Esophagus squamous epithelium (tissue), 5 donors: ENCODE data around the gene ITGA11. TPM values are rescaled to one million over a fixed set of nuclear protein-coding genes. Genes with fewer than 3 reads are reported as not detected.

Source experiments
- DNase-seq: peaks from one replicate; lab custom pipeline; 2025; lab: John Stamatoyannopoulos, UW
- H3K27ac ChIP-seq, 4 donors: fragments of 200-600 bp; sonication (generic); one replicate each; pipeline ENCODE4 v1.5.1; 2016 to 2019; ENCODE audit warnings: mild to moderate bottlenecking in 1 of 4
- H3K27me3 ChIP-seq, 4 donors: fragments of 200-600 bp; sonication (generic); 1 replicate in 3 of 4; 2 replicates in 1 of 4; pipeline versions ENCODE4 v1.5.1 to v1.6.0; 2017 to 2021; ENCODE audit warnings: antibody characterized with exemption in 1 of 4
- H3K36me3 ChIP-seq, 3 donors: fragments of 200-600 bp; sonication (generic); one replicate each; pipeline ENCODE4 v1.5.1; 2016 to 2019
- H3K4me1 ChIP-seq, 3 donors: fragments of 200-600 bp; sonication (generic); one replicate each; pipeline ENCODE4 v1.5.1; 2017 to 2019
- H3K4me3 ChIP-seq, 4 donors: fragments of 200-600 bp; sonication (generic); 1 replicate in 3 of 4; 2 replicates in 1 of 4; pipeline ENCODE4 v1.5.1; 2016 to 2019; ENCODE audit warnings: mild to moderate bottlenecking in 2 of 4, moderate library complexity in 1 of 4
- H3K9me3 ChIP-seq, 3 donors: fragments of 200-600 bp; sonication (generic); one replicate each; pipeline ENCODE4 v1.5.1; 2016 to 2019
- CTCF ChIP-seq, 6 experiments: fragments of 450-650 bp in 4 of 6; fragments of 200-600 bp in 2 of 6; sonication (generic) in 2 of 6; IDR thresholded peaks; one replicate each; pipeline ENCODE4 v1.5.1; 2016 to 2019; ENCODE audit warnings: antibody characterized with exemption in 6 of 6, mild to moderate bottlenecking in 4 of 6, moderate library complexity in 4 of 6
- POLR2A ChIP-seq, 4 donors: fragments of 450-650 bp; IDR thresholded peaks; one replicate each; pipeline ENCODE4 v1.6.1; 2017; ENCODE audit warnings: antibody characterized with exemption in 4 of 4, mild to moderate bottlenecking in 4 of 4, moderate library complexity in 3 of 4
- WGBS, 2 donors: methylation state at CpG; one replicate each; pipeline ENCODE4 v1.1.5; 2018; 5-methylcytosine and 5-hydroxymethylcytosine counted together
- intact Hi-C: fragments of 100-400 bp; cut with DNase I; formaldehyde crosslinking; loops from one replicate; pipeline ENCODE4 v1.15.0; 2022
- total RNA-seq, 4 donors: library from RNA; depleted of rRNA; stranded (reverse); fragments of >200 nt; gene quantifications; one replicate each; pipeline ENCODE4 v1.1.0, GENCODE V29; 2016
- donor health status: DM: yes; HTN: yes; CAD: no.

The ITGA11 gene
- total RNA-seq, 4 donors from 2014 or later, result 0.19 to 2.9 (median 0.81) TPM

GRCh38 chr15:68442041-68442440 lies 10.1 kb upstream of the ITGA11 start:
- Histone ChIP-seq H3K4me3 (no peak overlapping the region), H3K9me3 (no peaks in the 10 kb centered on the region), H3K4me1 (peaks cover 0 to 12% (median 0%) of the 10 kb centered on the region in 3 donors), H3K27me3 (peaks cover 0 to 26% (median 0%) of the 10 kb centered on the region in 4 donors), H3K36me3 (no peaks in the 10 kb centered on the region), H3K27ac (no peak overlapping the region)
- DNase-seq, result no peak
- intact Hi-C loops, result no loop called here
- WGBS, 2 donors, result 50 to 80% methylated on average over 4 of the region's 4 CpGs
- TF ChIP-seq CTCF (IDR thresholded peaks at IDR 0.05) (no peak), POLR2A (IDR thresholded peaks at IDR 0.05) (no peak)

GRCh38 chr15:68441045-68441743 lies 9.2 kb upstream of the ITGA11 start:
- peaks cover 0 to 32% (median 0%) of the 10 kb centered on the region in 4 donors for H3K27me3 ChIP-seq

GRCh38 chr15:68440136-68440535 lies 8.2 kb upstream of the ITGA11 start:
- TF ChIP-seq CTCF (IDR thresholded peaks at IDR 0.05) (no peak), POLR2A (IDR thresholded peaks at IDR 0.05) (no peak)
- DNase-seq, result no peak
- no peak overlapping the region for H3K27ac ChIP-seq
- no peaks in the 10 kb centered on the region for H3K9me3 ChIP-seq
- no CpG with 5 or more reads among the region's 1 CpG for WGBS, 2 donors
- intact Hi-C loops, result no loop called here
- H3K4me1 ChIP-seq, result peaks cover 0 to 12% (median 0%) of the 10 kb centered on the region in 3 donors
- no peaks in the 10 kb centered on the region for H3K36me3 ChIP-seq
- no peak overlapping the region for H3K4me3 ChIP-seq
- H3K27me3 ChIP-seq, result peaks cover 0 to 41% (median 0%) of the 10 kb centered on the region in 4 donors

More at GRCh38 chr15:68441045-68441743, 9.2 kb upstream of the ITGA11 start:
- Histone ChIP-seq H3K36me3 (no peaks in the 10 kb centered on the region), H3K9me3 (no peaks in the 10 kb centered on the region), H3K4me1 (peaks cover 0 to 12% (median 0%) of the 10 kb centered on the region in 3 donors), H3K27ac (peak overlapping the region in 2 of 4 donors; percentile 16 to 45), H3K4me3 (no peak overlapping the region)
- DNase-seq, result no peak
- TF ChIP-seq CTCF (IDR thresholded peaks at IDR 0.05) (no peak), POLR2A (IDR thresholded peaks at IDR 0.05) (no peak)
- intact Hi-C loops, result no loop called here
- 55 to 60% methylated on average over 3 of the region's 3 CpGs for WGBS, 2 donors

- TF ChIP-seq POLR2A (IDR thresholded peaks at IDR 0.05) (no peak), CTCF (IDR thresholded peaks at IDR 0.05) (no peak)
- no peak overlapping the region for H3K27ac ChIP-seq
- H3K36me3 ChIP-seq, result no peaks in the 10 kb centered on the region
- peaks cover 0 to 46% (median 0%) of the 10 kb centered on the region in 4 donors for H3K27me3 ChIP-seq
- H3K4me1 ChIP-seq, result peaks cover 0 to 12% (median 0%) of the 10 kb centered on the region in 3 donors
- no peak for DNase-seq
- 74 to 76% methylated on average over 5 of the region's 5 CpGs for WGBS, 2 donors
- H3K4me3 ChIP-seq, result no peak overlapping the region
- no peaks in the 10 kb centered on the region for H3K9me3 ChIP-seq
- intact Hi-C loops, result no loop called here
Measured at GRCh38 chr15:68439506-68439905, 7.5 kb upstream of the ITGA11 start.

- Histone ChIP-seq H3K4me1 (peaks cover 7 to 16% (median 11%) of the 10 kb centered on the region in 3 donors), H3K27ac (no peak overlapping the region), H3K36me3 (no peaks in the 10 kb centered on the region), H3K4me3 (no peak overlapping the region), H3K27me3 (peaks cover 0 to 75% (median 6%) of the 10 kb centered on the region in 4 donors), H3K9me3 (no peaks in the 10 kb centered on the region)
- whole genome bisulfite sequencing, 2 donors, result 89 to 100% methylated on average over 1 of the region's 1 CpG
- intact Hi-C loops, result no loop called here
- no peak for TF ChIP-seq CTCF (IDR thresholded peaks at IDR 0.05)
- TF ChIP-seq POLR2A (IDR thresholded peaks at IDR 0.05), result no peak
- no peak for DNase-seq
Measured at GRCh38 chr15:68436680-68437079, 4.7 kb upstream of the ITGA11 start.
